C4-2B (cell line): ENCODE results near the gene C1QTNF6.

Source experiments
- CTCF ChIP-seq: fragments of 450-650 bp; conservative IDR thresholded peaks from 2 replicates; pipeline ENCODE4 v1.5.1; 2017; ENCODE audit warnings: mild to moderate bottlenecking
- ZFX ChIP-seq: fragments of 450-650 bp; IDR thresholded peaks from 2 replicates; pipeline ENCODE4 v1.6.1; 2017

- TF ChIP-seq CTCF: no peak
- TF ChIP-seq ZFX: no peak
These were observed 15.5 kb upstream of the C1QTNF6 start for GRCh38 chr22:37203354-37204044.
